GM23248 (cell line): ENCODE results near the gene SLC16A8. TPM values are rescaled to one million over a fixed set of nuclear protein-coding genes. Genes with fewer than 3 reads are reported as not detected.
"Not testable (repeated sequence)": the region's sequence is repeated elsewhere in the genome, so short reads cannot be mapped to it uniquely, and the experiment has no call there.

Experiments
- DNase-seq: peaks from one replicate; pipeline ENCODE4 v3.0.0-alpha.2; 2015
- H2AFZ ChIP-seq: fragments of 200-600 bp; sonication (generic); 2 replicates; pipeline ENCODE4 v1.6.1; 2016; ENCODE audit warnings: antibody characterized with exemption
- H3F3A ChIP-seq: fragments of 200-600 bp; sonication (generic); 2 replicates; pipeline ENCODE4 v1.6.1; 2016; ENCODE audit warnings: mild to moderate bottlenecking, antibody characterized with exemption, mixed run types; ENCODE audit not compliant: insufficient read depth
- H3K27ac ChIP-seq: fragments of 200-600 bp; sonication (generic); 2 replicates; pipeline ENCODE4 v1.5.1; 2016; ENCODE audit warnings: mild to moderate bottlenecking
- H3K27me3 ChIP-seq: fragments of 200-600 bp; sonication (generic); replicated peaks from 2 replicates; pipeline ENCODE4 v1.6.1; 2016; ENCODE audit warnings: mild to moderate bottlenecking; ENCODE audit not compliant: insufficient read depth
- H3K36me3 ChIP-seq: fragments of 200-600 bp; sonication (generic); 2 replicates; pipeline ENCODE4 v1.6.1; 2016; ENCODE audit warnings: low read depth, mild to moderate bottlenecking
- H3K4me1 ChIP-seq: fragments of 200-600 bp; sonication (generic); 2 replicates; pipeline ENCODE4 v1.6.1; 2016; ENCODE audit warnings: mild to moderate bottlenecking; ENCODE audit not compliant: insufficient read depth
- H3K4me2 ChIP-seq: fragments of 200-600 bp; sonication (generic); one replicate; pipeline ENCODE4 v1.6.1; 2016; ENCODE audit warnings: mild to moderate bottlenecking; ENCODE audit not compliant: unreplicated experiment
- H3K4me3 ChIP-seq: fragments of 200-600 bp; sonication (generic); 2 replicates; pipeline ENCODE4 v1.5.1; 2016; ENCODE audit warnings: mild to moderate bottlenecking
- H3K79me2 ChIP-seq: fragments of 200-600 bp; sonication (generic); 2 replicates; pipeline ENCODE4 v1.6.1; 2016; ENCODE audit warnings: mild to moderate bottlenecking; ENCODE audit not compliant: insufficient read depth
- H3K9ac ChIP-seq: fragments of 200-600 bp; sonication (generic); 2 replicates; pipeline ENCODE4 v1.6.1; 2016; ENCODE audit warnings: mild to moderate bottlenecking
- H3K9me2 ChIP-seq: fragments of 200-600 bp; sonication (generic); 2 replicates; pipeline ENCODE4 v1.6.1; 2016; ENCODE audit warnings: mixed run types, mild to moderate bottlenecking, moderate library complexity; ENCODE audit not compliant: insufficient read depth
- H3K9me3 ChIP-seq: fragments of 200-600 bp; sonication (generic); one replicate; pipeline ENCODE4 v1.6.1; 2017; ENCODE audit warnings: low read depth
- H4K20me1 ChIP-seq: fragments of 200-600 bp; sonication (generic); 2 replicates; pipeline ENCODE4 v1.6.0; 2016; ENCODE audit not compliant: insufficient read depth
- EZH2 ChIP-seq: fragments of 200-600 bp; sonication (generic); IDR thresholded peaks from 2 replicates; pipeline ENCODE4 v1.6.1; 2018; ENCODE audit warnings: antibody characterized with exemption, mild to moderate bottlenecking; ENCODE audit not compliant: insufficient read depth, poor library complexity, severe bottlenecking
- EZH2phosphoT487 ChIP-seq: fragments of 200-600 bp; sonication (generic); IDR thresholded peaks from 2 replicates; pipeline ENCODE4 v1.6.1; 2018; ENCODE audit warnings: antibody characterized with exemption, moderate library complexity, mild to moderate bottlenecking, low read depth; ENCODE audit not compliant: insufficient read depth
- WGBS, 2 experiments: methylation state at CpG; one replicate each; pipeline ENCODE4 v1.1.6; 2015 to 2017; ENCODE audit warnings: low lambda C conversion rate in 2 of 2, low coverage in 1 of 2; ENCODE audit errors: missing lambda C conversion rate in 2 of 2; 5-methylcytosine and 5-hydroxymethylcytosine counted together
- in situ Hi-C: fragments of 300-500 bp; cut with MboI; formaldehyde crosslinking; loops from 2 replicates; pipeline ENCODE4 v1.15.0; 2020
- polyA plus RNA-seq: library from polyadenylated mRNA; unstranded; fragments of >200 nt; fragmentation: Nextera tagmentation; extraction: Ambion mirVana; gene quantifications from 2 replicates; pipeline ENCODE4 v1.2.1, GENCODE V29; 2016
- total RNA-seq: library from RNA; depleted of rRNA; stranded (reverse); fragments of >200 nt; shearing (Covaris generic); gene quantifications from 2 replicates; pipeline ENCODE4 v1.2.3, GENCODE V29; 2014

Gene SLC16A8
- total and polyA plus RNA-seq, 2 experiments from 2014 or later: 1.3 to 1.4 TPM

- Histone ChIP-seq H4K20me1 (no peaks in the 10 kb centered on the region), H3K27ac (no peak overlapping the region), H3K4me2 (no peak overlapping the region), H3K79me2 (no peaks in the 10 kb centered on the region), H3K4me3 (no peak overlapping the region), H3F3A (no peaks in the 10 kb centered on the region), H3K9me3 (no peaks in the 10 kb centered on the region), H3K4me1 (no peaks in the 10 kb centered on the region), H3K9me2 (no peaks in the 10 kb centered on the region), H3K9ac (no peak overlapping the region), H3K36me3 (no peaks in the 10 kb centered on the region), H3K27me3 (no peaks in the 10 kb centered on the region), H2AFZ (no peak overlapping the region)
- TF ChIP-seq EZH2: no peak
- no peak for TF ChIP-seq EZH2phosphoT487
- 67 to 75% methylated on average over 6 of the region's 6 CpGs for WGBS, 2 experiments
- in situ Hi-C loops: no loop called here
- no peak for DNase-seq
Observed at GRCh38 chr22:38122616-38123015, 38.6 kb upstream of the SLC16A8 start.

GRCh38 chr22:38120359-38121110 lies 36.6 kb upstream of the SLC16A8 start:
- Histone ChIP-seq H3K4me2 (no peak overlapping the region), H4K20me1 (no peaks in the 10 kb centered on the region), H3K9ac (no peak overlapping the region), H3K36me3 (no peaks in the 10 kb centered on the region), H3K4me3 (no peak overlapping the region), H3K27ac (no peak overlapping the region), H3K27me3 (no peaks in the 10 kb centered on the region), H3K9me3 (no peaks in the 10 kb centered on the region), H3K4me1 (no peaks in the 10 kb centered on the region), H3K9me2 (no peaks in the 10 kb centered on the region), H3K79me2 (no peaks in the 10 kb centered on the region), H3F3A (no peaks in the 10 kb centered on the region), H2AFZ (no peak overlapping the region)
- in situ Hi-C loops: no loop called here
- WGBS, 2 experiments: 89 to 91% methylated on average over 23 to 28 of the region's 28 CpGs
- no peak for DNase-seq
- TF ChIP-seq EZH2phosphoT487 (no peak), EZH2 (no peak)

GRCh38 chr22:38118747-38119146 lies 34.8 kb upstream of the SLC16A8 start:
- H3K4me2 ChIP-seq, H3K27ac ChIP-seq, H3K4me3 ChIP-seq, H2AFZ ChIP-seq, DNase-seq, H3F3A ChIP-seq, H3K27me3 ChIP-seq, H3K79me2 ChIP-seq, H3K9me3 ChIP-seq, H3K36me3 ChIP-seq, H4K20me1 ChIP-seq, H3K4me1 ChIP-seq, in situ Hi-C loops, H3K9me2 ChIP-seq, H3K9ac ChIP-seq: not testable (repeated sequence)
- WGBS, 2 experiments: 79 to 82% methylated on average over 2 of the region's 2 CpGs

GRCh38 chr22:38118182-38118581 lies 34.2 kb upstream of the SLC16A8 start:
- Histone ChIP-seq H2AFZ (no peak overlapping the region), H3K9me2 (no peaks in the 10 kb centered on the region), H3K4me1 (no peaks in the 10 kb centered on the region), H3K79me2 (no peaks in the 10 kb centered on the region), H3K9ac (no peak overlapping the region), H3K9me3 (no peaks in the 10 kb centered on the region), H3K27ac (no peak overlapping the region), H3K4me3 (no peak overlapping the region), H4K20me1 (no peaks in the 10 kb centered on the region), H3K36me3 (no peaks in the 10 kb centered on the region), H3F3A (no peaks in the 10 kb centered on the region), H3K4me2 (no peak overlapping the region), H3K27me3 (no peaks in the 10 kb centered on the region)
- in situ Hi-C loops: no loop called here
- TF ChIP-seq EZH2phosphoT487 (no peak), EZH2 (no peak)
- 70 to 72% methylated on average over 3 of the region's 3 CpGs for WGBS, 2 experiments
- no peak for DNase-seq

GRCh38 chr22:38117556-38117955 lies 33.6 kb upstream of the SLC16A8 start:
- H3K4me1 ChIP-seq, in situ Hi-C loops, H3K36me3 ChIP-seq, H2AFZ ChIP-seq, H3K79me2 ChIP-seq, DNase-seq, H3K4me3 ChIP-seq, H4K20me1 ChIP-seq, H3K9ac ChIP-seq, H3K9me3 ChIP-seq, H3K4me2 ChIP-seq, H3K9me2 ChIP-seq, H3F3A ChIP-seq, H3K27me3 ChIP-seq, H3K27ac ChIP-seq: not testable (repeated sequence)
- 86% methylated on average over 10 of the region's 10 CpGs for WGBS, 2 experiments
